ENCODE measurements around the gene CPNE7. TPM values are rescaled to one million over a fixed set of nuclear protein-coding genes. Genes with fewer than 3 reads are reported as not detected.
A peak's percentile ranks its signal among the peaks of the same experiment; 100 is the strongest.

Gene CPNE7
- total RNA-seq, 1 experiment from 2014 or later: 23.8 TPM

DNA sequence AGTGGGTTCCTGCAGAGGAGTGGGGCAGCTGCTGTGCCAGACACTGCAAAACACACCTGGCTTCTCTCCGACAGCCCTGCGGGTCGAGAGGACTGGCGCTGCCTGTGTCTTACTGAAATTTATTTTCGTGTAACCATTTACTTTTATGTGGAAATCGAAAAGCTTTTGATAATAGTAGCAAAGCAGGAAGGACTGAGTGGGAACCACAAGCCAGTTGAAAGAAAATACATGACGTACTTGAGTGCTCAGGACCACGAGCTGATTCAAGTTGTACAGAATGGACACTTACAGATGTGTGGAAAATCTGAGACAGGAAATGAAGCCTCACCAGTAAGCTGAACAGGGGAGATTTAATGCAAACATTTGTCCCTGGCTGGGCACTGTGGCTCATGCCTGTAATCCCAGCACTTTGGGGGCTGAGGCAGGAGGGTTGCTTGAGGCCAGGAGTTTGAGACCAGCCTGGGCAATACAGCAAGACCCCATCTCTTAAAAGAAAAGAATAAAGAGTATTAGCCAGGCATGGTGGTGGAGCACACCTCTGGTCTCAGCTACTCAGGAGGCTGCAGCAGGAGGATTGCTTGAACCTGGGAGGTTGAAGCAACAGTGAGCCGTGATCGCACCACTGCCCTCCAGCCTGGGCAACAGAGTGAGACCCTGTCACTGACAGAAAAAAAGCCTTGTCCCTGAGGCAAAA lies 26.4 kb upstream of the CPNE7 start:
- no peak for DNase-seq (ENCODE audit: low spot score)

DNA sequence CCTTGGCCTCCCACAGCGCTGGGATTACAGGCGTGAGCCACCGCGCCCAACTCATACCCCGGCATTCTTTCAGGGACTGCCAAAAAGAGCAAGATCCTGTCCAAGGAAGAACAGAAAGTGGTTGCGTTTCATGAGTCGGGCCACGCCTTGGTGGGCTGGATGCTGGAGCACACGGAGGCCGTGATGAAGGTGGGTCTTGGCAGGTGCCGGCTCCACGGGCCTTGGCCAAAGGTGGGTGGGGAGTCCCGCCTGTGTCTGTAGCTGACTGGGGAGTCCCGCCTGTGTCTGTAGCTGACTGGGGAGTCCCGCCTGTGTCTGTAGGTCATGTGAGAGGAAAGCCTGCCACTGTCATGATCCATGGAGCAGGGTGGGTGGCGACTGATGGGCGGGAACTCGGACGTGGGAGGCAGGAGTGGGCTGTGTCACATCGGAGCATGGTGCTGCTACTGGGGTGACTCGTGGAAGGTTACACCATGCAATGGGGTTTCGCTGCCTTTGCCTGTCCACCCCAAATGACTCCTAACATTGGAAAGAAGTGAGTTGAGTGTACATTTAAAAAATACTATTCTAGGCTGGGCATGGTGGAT lies 25.0 kb upstream of the CPNE7 start:
- DNase-seq (ENCODE audit: low spot score): no peak

DNA sequence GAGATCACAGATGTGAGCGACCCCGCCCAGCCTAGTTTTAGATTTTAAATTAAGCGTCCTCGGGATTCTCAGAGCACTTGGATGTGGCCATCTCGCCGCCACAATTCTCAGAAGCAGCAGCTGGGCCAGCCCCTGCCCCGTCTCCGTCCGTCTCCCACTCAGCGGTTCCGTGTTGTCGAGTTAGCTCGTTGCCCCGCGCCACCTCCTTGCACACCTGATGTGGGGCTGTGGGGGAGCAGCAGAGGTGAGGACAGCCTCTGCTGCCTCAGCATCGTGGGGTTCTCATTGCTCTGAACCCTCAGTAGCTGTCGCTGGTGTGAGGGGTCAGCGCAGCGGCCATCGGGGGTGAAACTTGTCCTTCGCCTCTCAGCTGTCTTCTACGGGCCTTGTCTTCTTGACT lies 23.2 kb upstream of the CPNE7 start:
- DNase-seq (ENCODE audit: low spot score): no peak

DNA sequence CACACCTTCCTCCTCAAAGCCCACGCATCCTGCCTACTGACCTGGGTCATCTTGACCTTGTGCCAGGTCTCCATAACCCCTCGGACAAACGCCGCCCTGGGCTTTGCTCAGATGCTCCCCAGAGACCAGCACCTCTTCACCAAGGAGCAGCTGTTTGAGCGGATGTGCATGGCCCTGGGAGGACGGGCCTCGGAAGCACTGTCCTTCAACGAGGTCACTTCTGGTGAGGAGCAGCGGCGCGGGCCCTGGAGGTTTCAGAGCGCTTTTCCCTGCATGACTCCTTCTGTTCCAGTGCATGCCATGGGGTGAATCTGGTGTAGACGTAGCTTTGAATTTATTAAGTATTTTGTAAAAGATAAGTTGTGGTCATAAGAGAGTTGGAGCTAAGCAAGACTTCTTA lies 22.6 kb upstream of the CPNE7 start:
- no peak for DNase-seq (ENCODE audit: low spot score)

DNA sequence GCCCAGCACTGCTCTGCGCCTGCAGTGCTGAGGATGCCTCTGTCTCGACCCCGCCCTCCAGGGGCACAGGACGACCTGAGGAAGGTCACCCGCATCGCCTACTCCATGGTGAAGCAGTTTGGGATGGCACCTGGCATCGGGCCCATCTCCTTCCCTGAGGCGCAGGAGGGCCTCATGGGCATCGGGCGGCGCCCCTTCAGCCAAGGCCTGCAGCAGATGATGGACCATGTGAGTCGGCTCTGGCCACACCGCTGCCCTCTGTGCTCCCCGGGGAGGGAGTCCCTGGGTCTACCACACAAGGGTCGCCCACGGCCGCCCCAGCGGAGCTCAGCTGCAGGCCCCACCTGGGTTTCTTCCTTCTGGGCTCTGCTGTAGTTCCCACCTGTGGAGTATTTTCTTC lies 21.8 kb upstream of the CPNE7 start:
- DNase-seq (ENCODE audit: low spot score): no peak

DNA sequence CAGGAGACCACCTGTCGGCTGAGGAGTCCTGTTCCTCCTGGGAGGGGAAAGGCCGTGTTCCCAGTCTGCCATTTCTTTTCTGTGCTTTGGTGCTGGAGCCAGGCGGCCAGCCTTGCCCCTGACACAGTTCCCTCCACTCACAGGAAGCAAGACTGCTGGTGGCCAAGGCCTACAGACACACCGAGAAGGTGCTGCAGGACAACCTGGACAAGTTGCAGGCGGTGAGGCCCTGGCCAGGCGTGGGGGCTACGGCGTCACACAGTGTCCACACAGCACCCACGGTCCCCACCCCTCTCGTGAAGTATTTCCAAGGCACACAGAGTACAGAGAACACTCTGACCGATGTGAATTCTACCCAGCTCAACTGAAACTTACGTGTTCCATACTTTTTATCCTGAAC lies 21.2 kb upstream of the CPNE7 start:
- no peak for DNase-seq (ENCODE audit: low spot score)

DNA sequence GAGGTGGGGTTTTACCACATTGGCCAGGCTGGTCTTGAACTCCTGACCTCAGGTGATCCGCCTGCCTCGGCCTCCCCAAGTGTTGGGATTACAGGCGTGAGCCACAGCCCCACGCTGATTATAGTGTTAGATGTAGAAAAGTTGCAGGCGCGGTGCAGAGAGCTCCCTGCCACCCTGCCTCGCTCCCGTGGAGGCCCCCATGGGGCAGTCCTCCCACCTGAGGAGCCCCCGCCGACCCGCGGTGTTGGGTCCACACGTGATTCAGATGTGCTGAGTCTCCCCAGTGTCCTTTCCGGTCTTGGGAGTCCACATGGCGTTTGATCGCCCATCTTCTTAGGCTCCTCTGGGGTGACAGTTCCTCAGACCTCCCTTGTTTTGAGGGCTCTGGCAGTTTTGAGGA lies 20.3 kb upstream of the CPNE7 start:
- no peak for DNase-seq (ENCODE audit: low spot score)

DNA sequence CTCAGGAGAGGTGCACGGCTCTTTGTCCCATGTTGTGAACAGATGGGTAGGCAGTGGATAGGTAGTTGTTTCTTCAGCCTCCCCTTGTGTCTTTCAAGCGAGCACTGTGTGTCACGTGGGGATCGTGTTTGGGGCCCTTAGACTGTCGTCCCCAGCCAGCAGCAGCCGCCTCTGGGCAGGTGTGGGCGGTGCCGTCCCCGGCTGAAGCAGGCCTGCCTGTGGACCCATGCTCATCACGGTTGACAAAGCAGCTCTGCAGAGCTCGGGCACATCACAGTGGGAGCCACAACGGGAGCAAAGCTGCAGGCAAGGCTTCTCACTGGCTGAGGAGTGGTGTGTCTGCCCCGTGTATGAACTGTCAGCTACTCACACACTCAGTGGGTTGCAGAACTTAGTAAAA lies 19.8 kb upstream of the CPNE7 start:
- no peak for DNase-seq (ENCODE audit: low spot score)

DNA sequence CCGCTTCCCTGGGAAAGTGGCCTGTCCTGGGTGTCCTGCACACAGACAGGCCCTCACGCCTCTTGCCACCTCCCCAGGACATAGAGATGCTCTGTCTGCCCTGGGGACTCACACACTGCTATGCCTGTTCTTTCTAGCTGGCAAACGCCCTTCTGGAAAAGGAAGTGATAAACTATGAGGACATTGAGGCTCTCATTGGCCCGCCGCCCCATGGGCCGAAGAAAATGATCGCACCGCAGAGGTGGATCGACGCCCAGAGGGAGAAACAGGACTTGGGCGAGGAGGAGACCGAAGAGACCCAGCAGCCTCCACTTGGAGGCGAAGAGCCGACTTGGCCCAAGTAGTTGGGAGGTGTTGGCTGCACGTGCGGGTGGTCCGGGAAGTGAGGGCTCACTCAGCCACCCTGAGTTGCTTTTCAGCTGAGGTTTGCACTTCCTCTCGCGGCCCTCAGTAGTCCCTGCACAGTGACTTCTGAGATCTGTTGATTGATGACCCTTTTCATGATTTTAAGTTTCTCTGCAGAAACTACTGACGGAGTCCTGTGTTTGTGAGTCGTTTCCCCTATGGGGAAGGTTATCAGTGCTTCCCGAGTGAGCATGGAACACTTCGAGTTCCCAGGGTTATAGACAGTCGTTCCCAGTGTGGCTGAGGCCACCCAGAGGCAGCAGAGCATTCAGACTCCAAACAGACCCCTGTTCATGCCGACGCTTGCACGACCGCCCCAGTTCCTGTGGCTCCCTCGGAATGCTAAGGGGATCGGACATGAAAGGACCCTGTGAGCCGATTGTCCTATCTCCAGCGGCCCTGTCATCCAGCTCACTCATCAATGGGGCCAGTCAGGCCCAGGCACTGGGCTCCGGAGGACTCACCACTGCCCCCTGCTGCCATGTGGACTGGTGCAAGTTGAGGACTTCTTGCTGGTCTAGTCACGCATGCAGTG lies 18.5 kb upstream of the CPNE7 start:
- DNase-seq (ENCODE audit: low spot score): peak; percentile 72

DNA sequence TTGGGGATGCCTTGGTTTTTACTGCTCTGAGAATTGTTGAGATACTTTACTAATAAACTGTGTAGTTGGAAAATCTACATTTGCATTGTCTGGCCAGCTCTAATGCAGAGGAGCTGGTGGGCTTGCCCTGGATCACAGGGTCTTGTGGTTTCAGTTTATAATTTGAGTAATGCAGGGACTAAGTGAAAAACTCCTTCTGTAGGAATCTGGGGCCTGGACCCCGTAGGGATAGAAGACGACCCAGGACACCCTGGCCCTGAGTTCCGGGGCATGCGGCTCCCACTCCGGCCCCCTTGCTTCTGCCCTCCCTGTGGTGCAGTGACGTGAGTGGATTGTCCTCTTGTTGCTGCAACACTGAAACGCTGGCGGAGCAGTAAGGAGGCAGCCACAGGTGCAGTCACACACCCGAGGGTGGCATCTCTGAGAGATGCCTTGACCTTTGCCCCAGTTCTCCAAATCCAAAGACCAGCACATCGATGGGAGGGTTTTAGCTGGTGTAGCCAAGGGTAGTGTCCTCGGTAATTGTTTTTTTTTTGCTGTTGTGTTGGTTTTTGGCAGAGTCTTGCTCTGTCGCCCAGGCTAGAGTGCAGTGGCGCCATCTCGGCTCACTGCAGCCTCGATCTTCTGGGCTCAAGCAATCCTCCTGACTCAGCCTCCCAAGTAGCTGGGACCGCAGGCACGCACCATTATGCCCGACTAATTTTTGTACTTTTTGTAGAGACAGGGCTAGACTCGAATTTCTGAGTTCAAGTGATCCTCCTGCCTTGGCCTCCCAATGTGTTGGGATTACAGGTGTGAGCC lies 17.7 kb upstream of the CPNE7 start:
- no peak for DNase-seq (ENCODE audit: low spot score)

DNA sequence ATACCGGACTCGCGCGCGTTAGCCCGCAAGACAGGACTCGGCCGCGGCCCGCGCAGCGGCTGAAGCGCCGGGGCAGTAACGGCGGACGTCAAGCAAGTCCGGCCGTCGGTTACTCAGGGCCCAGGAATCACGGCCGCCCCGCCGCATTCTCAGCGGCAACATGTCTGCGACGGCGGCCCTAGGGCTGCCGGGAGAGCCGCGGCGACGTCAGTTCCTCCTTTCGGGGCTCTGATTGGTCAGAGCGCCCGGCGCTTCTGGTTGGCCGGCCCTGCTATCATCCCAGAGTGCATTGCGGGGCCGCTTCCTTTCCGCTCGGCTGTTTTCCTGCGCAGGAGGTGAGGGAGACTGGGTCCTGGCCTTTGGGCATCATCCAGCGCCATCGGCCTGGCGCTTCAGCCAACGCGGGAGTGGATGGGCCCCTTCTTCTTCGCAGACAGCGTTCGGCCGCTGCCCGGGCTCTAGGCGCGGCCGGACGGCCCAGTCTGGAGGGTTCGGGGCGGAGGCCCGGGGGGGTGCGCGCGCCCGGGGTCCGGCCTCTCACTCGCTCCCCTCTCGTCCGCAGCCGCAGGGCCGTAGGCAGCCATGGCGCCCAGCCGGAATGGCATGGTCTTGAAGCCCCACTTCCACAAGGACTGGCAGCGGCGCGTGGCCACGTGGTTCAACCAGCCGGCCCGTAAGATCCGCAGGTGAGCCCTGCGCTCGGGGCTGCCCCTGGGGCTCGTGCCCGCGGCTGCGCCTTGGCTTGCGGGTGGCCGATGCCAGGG lies 15.0 kb upstream of the CPNE7 start, which contains the start of gene RPL13:
RPL13 (plus strand) TSS at position 305 of the 764 bp plus-strand sequence; CDS start at position 583, 278 bp downstream.
- DNase-seq (ENCODE audit: low spot score): peak; percentile 97

DNA sequence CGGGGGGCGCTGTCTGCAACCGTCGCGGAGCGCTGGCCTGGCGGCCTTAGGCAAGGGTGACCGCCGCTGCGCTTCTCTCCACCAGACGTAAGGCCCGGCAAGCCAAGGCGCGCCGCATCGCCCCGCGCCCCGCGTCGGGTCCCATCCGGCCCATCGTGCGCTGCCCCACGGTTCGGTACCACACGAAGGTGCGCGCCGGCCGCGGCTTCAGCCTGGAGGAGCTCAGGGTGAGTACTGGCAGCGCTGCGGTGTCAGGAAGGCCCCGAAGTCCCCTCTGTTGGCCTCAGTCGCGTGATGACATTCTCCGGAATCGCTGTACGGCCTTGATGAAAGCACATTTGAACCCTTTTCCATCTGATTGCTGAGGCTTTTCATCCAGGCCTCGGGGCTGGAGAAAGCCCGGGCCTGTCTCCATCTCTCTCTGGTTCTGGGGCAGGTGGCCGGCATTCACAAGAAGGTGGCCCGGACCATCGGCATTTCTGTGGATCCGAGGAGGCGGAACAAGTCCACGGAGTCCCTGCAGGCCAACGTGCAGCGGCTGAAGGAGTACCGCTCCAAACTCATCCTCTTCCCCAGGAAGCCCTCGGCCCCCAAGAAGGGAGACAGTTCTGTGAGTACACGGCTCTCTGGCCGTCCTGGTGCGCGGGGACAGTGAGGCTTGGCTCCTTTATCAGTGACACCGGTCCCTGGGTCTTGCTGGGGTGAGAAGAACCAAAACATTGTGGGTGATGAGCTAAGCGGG lies 14.2 kb upstream of the CPNE7 start:
- DNase-seq (ENCODE audit: low spot score): no peak

DNA sequence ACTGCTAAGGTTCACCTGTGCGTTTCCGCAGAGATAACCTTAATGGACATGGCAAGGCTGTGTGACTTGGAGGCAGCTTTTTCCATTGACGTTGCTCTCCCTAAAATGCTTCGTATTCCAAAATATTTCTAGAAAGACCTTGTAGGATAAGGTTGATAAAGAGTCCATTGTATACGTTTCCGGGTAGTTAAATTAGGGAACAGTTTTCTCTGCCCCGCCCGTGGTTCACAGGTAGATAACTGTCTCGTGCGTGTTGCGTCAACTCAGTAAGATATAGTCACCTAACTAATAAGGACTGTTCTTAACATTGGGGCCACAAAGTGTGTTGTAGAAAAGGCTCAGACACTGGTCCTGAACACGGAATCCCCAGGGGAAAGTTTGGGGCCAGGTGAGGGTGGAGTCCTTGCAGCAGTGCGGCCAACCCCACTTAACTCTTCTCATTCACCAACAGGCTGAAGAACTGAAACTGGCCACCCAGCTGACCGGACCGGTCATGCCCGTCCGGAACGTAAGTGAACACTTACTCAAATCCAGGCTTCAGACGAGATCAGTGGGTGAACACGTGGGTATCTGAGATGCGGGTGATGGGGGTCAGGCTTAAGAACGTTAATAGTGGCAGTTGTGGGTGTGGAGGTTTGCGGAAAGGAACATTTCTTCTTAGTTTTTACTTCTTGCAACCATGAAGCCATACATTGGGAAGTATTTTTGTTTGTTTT lies 13.5 kb upstream of the CPNE7 start:
- peak; percentile 59 for DNase-seq (ENCODE audit: low spot score)

DNA sequence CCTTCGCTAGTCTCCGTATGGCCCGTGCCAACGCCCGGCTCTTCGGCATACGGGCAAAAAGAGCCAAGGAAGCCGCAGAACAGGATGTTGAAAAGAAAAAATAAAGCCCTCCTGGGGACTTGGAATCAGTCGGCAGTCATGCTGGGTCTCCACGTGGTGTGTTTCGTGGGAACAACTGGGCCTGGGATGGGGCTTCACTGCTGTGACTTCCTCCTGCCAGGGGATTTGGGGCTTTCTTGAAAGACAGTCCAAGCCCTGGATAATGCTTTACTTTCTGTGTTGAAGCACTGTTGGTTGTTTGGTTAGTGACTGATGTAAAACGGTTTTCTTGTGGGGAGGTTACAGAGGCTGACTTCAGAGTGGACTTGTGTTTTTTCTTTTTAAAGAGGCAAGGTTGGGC lies 12.6 kb upstream of the CPNE7 start:
- no peak for DNase-seq (ENCODE audit: low spot score)

DNA sequence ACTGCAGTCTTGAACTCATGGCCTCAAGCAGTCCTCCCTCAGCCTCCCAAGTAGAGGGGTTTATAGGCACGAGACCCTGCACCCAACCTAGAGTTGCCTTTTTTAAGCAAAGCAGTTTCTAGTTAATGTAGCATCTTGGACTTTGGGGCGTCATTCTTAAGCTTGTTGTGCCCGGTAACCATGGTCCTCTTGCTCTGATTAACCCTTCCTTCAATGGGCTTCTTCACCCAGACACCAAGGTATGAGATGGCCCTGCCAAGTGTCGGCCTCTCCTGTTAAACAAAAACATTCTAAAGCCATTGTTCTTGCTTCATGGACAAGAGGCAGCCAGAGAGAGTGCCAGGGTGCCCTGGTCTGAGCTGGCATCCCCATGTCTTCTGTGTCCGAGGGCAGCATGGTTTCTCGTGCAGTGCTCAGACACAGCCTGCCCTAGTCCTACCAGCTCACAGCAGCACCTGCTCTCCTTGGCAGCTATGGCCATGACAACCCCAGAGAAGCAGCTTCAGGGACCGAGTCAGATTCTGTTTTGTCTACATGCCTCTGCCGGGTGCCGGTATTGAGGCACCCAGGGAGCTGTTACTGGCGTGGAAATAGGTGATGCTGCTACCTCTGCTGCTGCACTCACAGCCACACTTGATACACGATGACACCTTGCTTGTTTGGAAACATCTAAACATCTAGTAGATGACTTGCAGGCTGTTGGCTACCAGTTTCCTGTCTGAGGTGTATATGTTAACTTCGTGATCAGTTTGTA lies 11.7 kb upstream of the CPNE7 start:
- DNase-seq (ENCODE audit: low spot score): peak; percentile 53

DNA sequence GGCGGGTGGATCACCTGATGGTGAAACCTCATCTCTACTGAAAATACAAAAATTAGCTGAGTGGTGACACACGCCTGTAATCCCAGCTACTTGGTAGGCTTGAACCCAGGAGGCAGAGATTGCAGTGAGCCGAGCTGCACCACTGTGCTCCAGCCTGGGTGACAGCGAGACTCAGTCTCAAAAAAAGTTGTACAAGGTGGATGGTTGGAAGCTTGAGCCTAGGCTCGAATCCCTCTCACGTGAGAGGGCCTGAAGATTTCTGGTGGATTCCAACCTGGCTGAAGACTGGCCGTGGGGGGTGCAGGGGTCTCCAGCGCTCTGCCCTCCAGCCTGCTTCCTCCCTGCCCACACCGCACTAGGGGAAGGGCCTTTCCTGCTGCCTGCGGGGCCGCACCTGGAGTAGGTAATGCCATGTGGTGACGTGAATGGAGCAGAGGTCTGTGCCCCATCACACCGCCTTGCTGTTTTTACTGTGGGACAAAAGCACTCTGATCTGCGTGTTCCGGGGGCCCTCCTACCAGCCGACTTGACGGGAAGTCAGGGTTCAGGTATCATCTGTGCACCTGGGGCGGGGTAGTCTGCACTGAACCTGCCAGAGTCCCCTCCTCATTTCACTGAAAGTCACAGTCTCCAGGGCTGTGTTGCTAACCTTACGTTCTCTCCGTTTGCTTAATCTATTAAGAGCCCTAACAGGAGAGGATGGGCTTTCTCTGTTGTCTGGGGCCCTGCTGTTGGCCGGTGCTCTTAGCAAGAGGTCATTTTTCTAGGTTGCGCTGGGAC lies 10.9 kb upstream of the CPNE7 start:
- DNase-seq (ENCODE audit: low spot score): no peak

DNA sequence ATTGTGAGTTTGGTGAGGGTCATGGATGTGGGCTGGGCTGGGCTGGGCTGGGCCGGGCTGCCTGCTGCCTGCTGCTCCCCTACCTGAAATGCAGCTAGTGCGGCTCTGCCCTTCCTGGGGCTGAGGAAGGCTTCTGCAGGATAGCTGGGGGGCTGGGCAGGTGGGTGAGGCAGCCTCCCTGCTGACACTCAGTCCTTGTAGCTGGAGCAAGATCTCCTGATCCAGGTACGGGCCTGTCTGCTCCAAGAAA lies 10.4 kb upstream of the CPNE7 start:
- peak; percentile 85 for DNase-seq (ENCODE audit: low spot score)

Measured in HT-29 (cell line).